ENCODE results near the gene RGS14.

Gene RGS14

DNA sequence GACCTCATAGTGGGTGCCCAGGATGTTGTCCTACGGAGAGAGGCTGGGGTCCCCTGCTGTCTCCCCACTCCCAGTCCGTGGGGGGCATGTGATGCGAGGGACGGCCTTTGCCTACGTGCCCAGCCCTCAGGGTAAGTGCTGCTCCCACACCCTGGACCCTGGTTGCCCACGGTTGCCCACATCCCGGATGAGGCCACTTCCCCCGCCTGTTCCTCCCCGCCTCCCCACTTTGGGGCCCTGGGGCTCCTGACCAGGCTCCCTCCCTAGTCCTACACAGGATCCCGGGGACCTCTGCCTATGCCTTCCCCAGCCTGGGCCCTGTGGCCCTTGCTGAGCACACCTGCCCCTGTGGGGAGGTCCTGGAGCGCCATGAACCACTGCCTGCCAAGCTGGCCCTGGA is 28.0 kb downstream of the RGS14 start:
- DNase-seq (ENCODE audit: extremely low read depth, low read depth): no peak
- H3K4me3 ChIP-seq (replicated peaks; ENCODE audit: low read depth, low read length): no peak overlapping the region
- TF ChIP-seq, protein P1, sequence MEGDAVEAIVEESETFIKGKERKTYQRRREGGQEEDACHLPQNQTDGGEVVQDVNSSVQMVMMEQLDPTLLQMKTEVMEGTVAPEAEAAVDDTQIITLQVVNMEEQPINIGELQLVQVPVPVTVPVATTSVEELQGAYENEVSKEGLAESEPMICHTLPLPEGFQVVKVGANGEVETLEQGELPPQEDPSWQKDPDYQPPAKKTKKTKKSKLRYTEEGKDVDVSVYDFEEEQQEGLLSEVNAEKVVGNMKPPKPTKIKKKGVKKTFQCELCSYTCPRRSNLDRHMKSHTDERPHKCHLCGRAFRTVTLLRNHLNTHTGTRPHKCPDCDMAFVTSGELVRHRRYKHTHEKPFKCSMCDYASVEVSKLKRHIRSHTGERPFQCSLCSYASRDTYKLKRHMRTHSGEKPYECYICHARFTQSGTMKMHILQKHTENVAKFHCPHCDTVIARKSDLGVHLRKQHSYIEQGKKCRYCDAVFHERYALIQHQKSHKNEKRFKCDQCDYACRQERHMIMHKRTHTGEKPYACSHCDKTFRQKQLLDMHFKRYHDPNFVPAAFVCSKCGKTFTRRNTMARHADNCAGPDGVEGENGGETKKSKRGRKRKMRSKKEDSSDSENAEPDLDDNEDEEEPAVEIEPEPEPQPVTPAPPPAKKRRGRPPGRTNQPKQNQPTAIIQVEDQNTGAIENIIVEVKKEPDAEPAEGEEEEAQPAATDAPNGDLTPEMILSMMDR (IDR thresholded peaks at IDR 0.05; ENCODE audit: low read depth, low read length, missing control alignments): no peak

DNA sequence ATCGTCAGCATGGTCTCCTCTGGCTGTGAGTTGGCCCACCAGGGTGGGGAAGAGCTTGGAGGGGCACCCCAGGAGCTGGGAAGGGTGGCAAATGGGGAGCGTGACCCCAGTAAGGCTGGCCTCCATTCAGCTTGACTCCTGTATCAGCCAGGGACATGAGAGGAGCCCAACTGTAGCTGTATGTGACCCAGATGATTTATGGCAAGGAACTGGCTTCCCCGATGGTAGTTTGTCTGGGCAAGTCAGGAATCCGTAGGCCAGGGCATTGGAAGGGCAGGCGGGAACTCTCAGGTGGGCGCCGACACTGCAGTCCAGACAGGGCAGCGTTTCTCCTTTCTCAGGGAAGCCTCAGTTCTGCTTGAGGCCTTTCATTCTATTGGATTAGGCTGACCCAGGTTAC is 28.8 kb downstream of the RGS14 start:
- TF ChIP-seq, protein P1 (IDR thresholded peaks at IDR 0.05; ENCODE audit: low read depth, low read length, missing control alignments): no peak
- no peak overlapping the region for H3K4me3 ChIP-seq (replicated peaks; ENCODE audit: low read depth, low read length)
- no peak for DNase-seq (ENCODE audit: extremely low read depth, low read depth)

DNA sequence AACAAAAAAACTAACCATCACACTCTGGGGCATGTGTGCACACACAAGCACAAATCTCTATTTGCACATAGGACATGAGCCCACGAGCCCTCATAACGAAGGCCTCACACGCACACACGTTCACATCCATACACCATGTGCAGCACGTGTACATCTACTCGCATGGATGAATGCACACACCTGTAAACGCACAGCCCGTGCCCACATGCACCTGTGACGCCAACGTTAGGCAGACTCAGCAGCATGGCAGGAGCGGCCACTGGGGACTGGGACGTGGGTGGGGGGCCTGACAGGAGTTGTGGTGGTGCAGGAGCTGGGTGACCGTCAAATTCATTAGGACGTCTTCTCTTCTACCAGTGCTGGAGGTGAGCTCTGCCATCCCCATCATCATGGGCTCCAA is 29.7 kb downstream of the RGS14 start:
- H3K4me3 ChIP-seq (replicated peaks; ENCODE audit: low read depth, low read length): no peak overlapping the region
- TF ChIP-seq, protein P1 (IDR thresholded peaks at IDR 0.05; ENCODE audit: low read depth, low read length, missing control alignments): no peak
- no peak for DNase-seq (ENCODE audit: extremely low read depth, low read depth)

DNA sequence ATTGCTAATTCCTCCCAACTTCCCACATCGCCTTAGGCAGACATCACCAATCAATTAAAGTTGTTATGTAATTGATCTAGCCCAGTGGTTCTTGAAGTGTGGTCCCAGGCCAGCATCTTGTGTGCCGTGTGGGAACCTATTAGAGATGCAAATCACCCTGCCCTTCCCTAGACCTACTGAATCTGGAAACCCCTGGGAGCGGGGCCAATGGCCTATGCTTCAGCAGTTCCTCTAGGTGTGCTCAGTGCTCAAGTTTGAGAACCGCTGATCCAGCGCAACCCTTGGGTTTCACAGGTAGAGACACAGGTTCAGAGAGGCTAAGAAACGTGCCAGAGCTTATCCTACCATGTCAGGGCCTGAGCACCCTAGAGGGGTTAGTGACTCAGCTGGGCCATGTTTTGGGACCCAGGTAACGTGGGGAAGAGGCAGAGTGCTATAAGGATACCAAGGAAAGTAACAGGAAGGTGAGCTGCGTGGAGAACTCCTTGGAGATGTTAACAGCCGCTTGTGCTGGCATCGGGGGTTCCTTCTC is 30.9 kb downstream of the RGS14 start:
- TF ChIP-seq, protein P1 (IDR thresholded peaks at IDR 0.05; ENCODE audit: low read depth, low read length, missing control alignments): no peak
- DNase-seq (ENCODE audit: extremely low read depth, low read depth): no peak

DNA sequence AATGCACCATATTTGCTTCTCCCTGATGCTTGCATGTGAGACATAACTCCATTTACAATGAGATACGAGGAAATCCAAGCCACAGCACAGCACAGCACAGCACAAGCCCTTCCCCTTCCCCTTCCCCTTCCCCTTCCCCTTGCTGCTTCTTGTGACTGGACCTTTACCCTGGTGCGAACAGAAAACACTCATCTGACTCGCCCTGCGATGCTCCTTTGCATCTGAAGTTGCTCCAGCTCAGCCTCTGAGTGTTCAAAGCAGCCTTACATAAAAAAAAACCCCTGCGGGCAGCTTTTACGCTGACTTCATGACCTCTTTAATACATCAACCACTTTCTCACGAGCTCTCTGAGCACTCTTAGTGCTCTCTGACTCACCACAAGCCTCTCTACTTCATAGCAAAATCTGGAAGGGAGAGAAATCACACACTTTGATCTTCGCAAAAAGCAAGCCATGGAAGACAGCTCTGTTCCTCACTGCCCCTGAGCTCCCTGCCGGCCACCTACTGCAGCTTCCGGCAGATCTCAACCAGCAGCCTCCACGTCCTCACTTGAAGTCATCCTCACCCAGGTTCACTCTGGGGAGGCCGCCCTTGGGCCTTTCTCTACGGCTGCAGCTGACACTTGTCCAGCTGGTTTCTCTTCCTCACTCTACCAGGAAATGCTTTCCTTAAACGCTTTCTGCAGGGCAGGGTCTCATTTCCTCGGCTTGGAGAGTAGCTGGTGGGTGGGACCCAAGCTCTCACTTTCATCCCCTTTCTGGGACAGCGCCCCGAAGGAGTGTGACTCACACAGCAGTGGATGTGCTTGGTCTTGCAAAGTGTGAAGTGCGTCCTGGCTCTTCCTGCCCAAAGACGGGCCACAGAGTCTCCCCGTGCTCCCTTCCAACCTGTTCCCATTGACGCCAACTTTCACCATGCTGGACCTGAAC is 31.8 kb downstream of the RGS14 start:
- H3K4me3 ChIP-seq (replicated peaks; ENCODE audit: low read depth, low read length): 0 out of 2 replicates have a peak overlapping the region, but pooled peaks have one; percentile 2
- peak; percentile 81 for DNase-seq (ENCODE audit: extremely low read depth, low read depth)
- TF ChIP-seq, protein P1 (IDR thresholded peaks at IDR 0.05; ENCODE audit: low read depth, low read length, missing control alignments): no peak

More for the DNA sequence above, 30.9 kb downstream of the RGS14 start:
- H3K4me3 ChIP-seq (replicated peaks; ENCODE audit: low read depth, low read length): no peak overlapping the region

DNA sequence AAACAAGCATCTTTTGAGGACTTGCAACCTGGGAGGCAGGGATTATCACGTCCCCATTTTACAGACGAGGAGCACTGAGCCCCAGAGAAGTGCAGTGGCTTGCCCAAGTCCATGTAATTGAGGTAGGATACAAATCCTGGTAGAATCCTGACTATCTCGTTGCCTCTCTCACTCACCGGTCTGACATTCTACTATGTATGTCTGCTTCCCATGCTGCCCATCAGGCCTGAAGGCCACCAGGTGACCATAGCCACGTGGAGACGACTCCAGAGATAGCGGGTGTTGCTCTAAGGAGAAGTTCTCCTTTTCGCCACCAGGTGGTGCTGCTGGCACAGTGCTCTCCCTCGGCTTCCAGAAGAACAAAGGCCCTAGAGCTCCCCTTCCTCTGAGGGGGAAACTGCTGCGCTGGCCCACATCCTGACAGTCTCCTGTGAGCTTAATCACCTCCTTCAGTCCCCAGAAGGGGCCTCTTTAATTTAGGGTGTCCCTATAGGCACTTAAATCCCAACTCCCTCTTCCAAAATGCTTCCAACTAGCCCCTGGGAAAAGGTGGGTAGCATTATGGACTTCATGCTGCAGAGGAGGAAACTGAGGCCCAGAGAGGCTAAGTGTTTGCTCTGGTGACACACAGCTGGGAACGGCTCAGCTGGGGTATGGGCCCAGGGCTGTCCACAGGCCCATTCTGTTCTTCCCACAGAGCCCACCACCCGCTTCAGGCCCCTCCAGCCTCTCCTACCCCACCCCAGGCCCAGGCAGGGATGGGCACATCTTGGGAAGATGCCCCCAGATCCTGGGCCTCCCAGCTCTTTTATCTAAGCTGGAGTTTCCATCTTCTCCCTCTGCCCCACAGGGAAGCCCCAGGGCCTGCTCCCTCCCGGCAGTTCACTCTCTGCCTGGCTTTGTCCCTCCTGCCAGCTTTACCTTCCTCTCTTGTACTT is 32.9 kb downstream of the RGS14 start:
- TF ChIP-seq, protein P1 (IDR thresholded peaks at IDR 0.05; ENCODE audit: low read depth, low read length, missing control alignments): peak; percentile 90
- peak; percentile 77 for DNase-seq (ENCODE audit: extremely low read depth, low read depth)
- H3K4me3 ChIP-seq (replicated peaks; ENCODE audit: low read depth, low read length): no peak overlapping the region
